Middle frontal gyrus (tissue), 1 donor: Measurements from ENCODE around the gene RABL3.
"Not testable (repeated sequence)": the region's sequence is repeated elsewhere in the genome, so short reads cannot be mapped to it uniquely, and the experiment has no call there.

Experiments
- DNase-seq: peaks from one replicate; pipeline ENCODE4 v3.0.0-alpha.2; 2015; ENCODE audit warnings: low spot score; ENCODE audit errors: extremely low spot score

Gene RABL3

GRCh38 chr3:120742198-120742848 is at the start of gene RABL3, which contains the start of gene GTF2E1:
RABL3 (minus strand) TSS chr3:120742516; CDS start chr3:120742507, 9 bp downstream.
GTF2E1 (plus strand) TSS chr3:120742744; CDS start chr3:120750553, 7,809 bp downstream.
- peak; percentile 100 for DNase-seq

- no peak for DNase-seq
These were observed 49.6 kb upstream of the RABL3 start for GRCh38 chr3:120791913-120792312.

- no peak for DNase-seq
These were observed 48.7 kb upstream of the RABL3 start for GRCh38 chr3:120791010-120791409.

- DNase-seq, result not testable (repeated sequence)
These were observed 43.5 kb upstream of the RABL3 start for GRCh38 chr3:120785832-120786231.

- DNase-seq, result no peak
These were observed 38.7 kb upstream of the RABL3 start for GRCh38 chr3:120780977-120781376.

- no peak for DNase-seq
These were observed 36.5 kb upstream of the RABL3 start for GRCh38 chr3:120778776-120779175.

- DNase-seq, result no peak
These were observed 33.1 kb upstream of the RABL3 start for GRCh38 chr3:120775411-120775810.

GRCh38 chr3:120773932-120774331 is 31.6 kb upstream of the RABL3 start:
- no peak for DNase-seq

GRCh38 chr3:120772081-120772480 is 29.8 kb upstream of the RABL3 start:
- DNase-seq, result no peak

- no peak for DNase-seq
These were observed 28.6 kb upstream of the RABL3 start for GRCh38 chr3:120770891-120771290.

GRCh38 chr3:120769436-120769835 is 27.1 kb upstream of the RABL3 start:
- no peak for DNase-seq

GRCh38 chr3:120767106-120767505 is 24.8 kb upstream of the RABL3 start:
- DNase-seq, result no peak

GRCh38 chr3:120766576-120766975 is 24.3 kb upstream of the RABL3 start:
- DNase-seq, result no peak

- no peak for DNase-seq
These were observed 23.6 kb upstream of the RABL3 start for GRCh38 chr3:120765830-120766493.

GRCh38 chr3:120764206-120764605 is 21.9 kb upstream of the RABL3 start:
- DNase-seq, result no peak

- no peak for DNase-seq
These were observed 21.3 kb upstream of the RABL3 start for GRCh38 chr3:120763601-120764000.

- no peak for DNase-seq
These were observed 20.3 kb upstream of the RABL3 start for GRCh38 chr3:120762615-120763014.

- not testable (repeated sequence) for DNase-seq
These were observed 16.2 kb upstream of the RABL3 start for GRCh38 chr3:120758551-120758950.

GRCh38 chr3:120756061-120756460 is 13.7 kb upstream of the RABL3 start:
- DNase-seq, result no peak

GRCh38 chr3:120753810-120754209 is 11.5 kb upstream of the RABL3 start:
- DNase-seq, result no peak

- DNase-seq, result no peak
These were observed 10.5 kb upstream of the RABL3 start for GRCh38 chr3:120752865-120753264.

GRCh38 chr3:120752230-120752629 is 9.9 kb upstream of the RABL3 start:
- no peak for DNase-seq

- DNase-seq, result no peak
These were observed 7.5 kb upstream of the RABL3 start for GRCh38 chr3:120749843-120750242.
